Cardiac muscle cell (in vitro differentiated cells and primary cell): ENCODE data around the gene ANO9. TPM values are rescaled to one million over a fixed set of nuclear protein-coding genes. Genes with fewer than 3 reads are reported as not detected.

Source experiments
- DNase-seq, 2 donors: peaks; one replicate each; pipeline versions ENCODE4 v3.0.0 to v3.0.0-alpha.2; 2010 to 2017; ENCODE audit warnings: low read depth in 1 of 2, low spot score in 1 of 2
- H3K27ac ChIP-seq: fragments of 200-600 bp; sonication (generic); 2 replicates; pipeline ENCODE4 v1.5.1; 2016
- H3K27me3 ChIP-seq: fragments of 200-600 bp; sonication (generic); 2 replicates; pipeline ENCODE4 v1.6.0; 2016; ENCODE audit warnings: control low read depth
- H3K36me3 ChIP-seq: fragments of 200-600 bp; sonication (generic); 2 replicates; pipeline ENCODE4 v1.5.1; 2016; ENCODE audit warnings: control low read depth
- H3K4me1 ChIP-seq: fragments of 200-600 bp; sonication (generic); 2 replicates; pipeline ENCODE4 v1.8.1; 2017; ENCODE audit warnings: low read depth, mild to moderate bottlenecking, mixed run types
- H3K4me3 ChIP-seq: fragments of 200-600 bp; sonication (generic); 2 replicates; pipeline ENCODE4 v1.5.1; 2016; ENCODE audit warnings: mild to moderate bottlenecking
- H3K9me3 ChIP-seq: fragments of 200-600 bp; sonication (generic); 2 replicates; pipeline ENCODE4 v1.5.1; 2017; ENCODE audit warnings: low read depth, mild to moderate bottlenecking, control low read depth
- polyA plus RNA-seq: library from polyadenylated mRNA; unstranded; fragments of >200 nt; fragmentation: Nextera tagmentation; extraction: Ambion mirVana; gene quantifications from 2 replicates; pipeline ENCODE4 v1.2.1, GENCODE V29; 2016
- total RNA-seq: library from RNA; depleted of rRNA; stranded (reverse); fragments of >200 nt; gene quantifications from 2 replicates; pipeline ENCODE4 v1.2.3, GENCODE V29; 2016
- TF ChIP-seq, protein P1 (sequence below): IDR thresholded peaks from 2 replicates; pipeline ENCODE4 v1.5.1; 2012; ENCODE audit warnings: low read depth, mild to moderate bottlenecking, low read length

The ANO9 gene
- total and polyA plus RNA-seq, 2 experiments from 2014 or later = 0.23 to 0.51 TPM

DNA sequence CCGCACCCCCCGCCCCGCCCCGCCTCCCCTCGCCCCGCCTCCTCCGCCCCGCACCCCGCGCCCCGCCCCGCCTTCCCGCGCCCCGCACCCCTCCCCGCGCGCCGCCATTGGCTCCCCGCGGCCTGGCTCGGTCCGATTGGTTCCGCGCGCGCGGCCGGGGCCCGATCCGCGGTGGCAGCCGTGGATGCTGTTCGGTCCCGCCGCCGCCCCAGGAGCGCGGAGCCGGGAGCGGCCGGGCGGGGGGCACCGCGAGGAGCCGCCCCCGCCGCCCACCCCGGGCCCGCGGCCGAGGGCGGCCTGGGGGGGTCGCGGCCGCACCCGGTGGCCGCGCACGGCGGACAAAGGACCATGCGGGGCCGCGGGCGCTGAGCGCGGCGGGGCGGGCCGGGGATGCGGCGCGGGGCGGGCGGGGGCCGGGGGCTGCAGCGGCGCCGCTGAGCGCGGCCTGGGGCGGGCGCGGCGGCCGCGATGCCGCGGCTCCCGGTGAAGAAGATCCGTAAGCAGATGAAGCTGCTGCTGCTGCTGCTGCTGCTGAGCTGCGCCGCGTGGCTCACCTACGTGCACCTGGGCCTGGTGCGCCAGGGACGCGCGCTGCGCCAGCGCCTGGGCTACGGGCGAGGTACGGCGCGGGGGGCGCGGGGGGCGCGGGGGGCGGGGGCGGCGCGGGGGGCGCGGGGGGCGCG, 72.3 kb downstream of the ANO9 start, which contains the start of gene B4GALNT4:
TSS of gene B4GALNT4 (plus strand) at position 164 of the 683 bp plus-strand sequence. CDS start at position 469, 305 bp downstream.
- TF ChIP-seq, protein P1, sequence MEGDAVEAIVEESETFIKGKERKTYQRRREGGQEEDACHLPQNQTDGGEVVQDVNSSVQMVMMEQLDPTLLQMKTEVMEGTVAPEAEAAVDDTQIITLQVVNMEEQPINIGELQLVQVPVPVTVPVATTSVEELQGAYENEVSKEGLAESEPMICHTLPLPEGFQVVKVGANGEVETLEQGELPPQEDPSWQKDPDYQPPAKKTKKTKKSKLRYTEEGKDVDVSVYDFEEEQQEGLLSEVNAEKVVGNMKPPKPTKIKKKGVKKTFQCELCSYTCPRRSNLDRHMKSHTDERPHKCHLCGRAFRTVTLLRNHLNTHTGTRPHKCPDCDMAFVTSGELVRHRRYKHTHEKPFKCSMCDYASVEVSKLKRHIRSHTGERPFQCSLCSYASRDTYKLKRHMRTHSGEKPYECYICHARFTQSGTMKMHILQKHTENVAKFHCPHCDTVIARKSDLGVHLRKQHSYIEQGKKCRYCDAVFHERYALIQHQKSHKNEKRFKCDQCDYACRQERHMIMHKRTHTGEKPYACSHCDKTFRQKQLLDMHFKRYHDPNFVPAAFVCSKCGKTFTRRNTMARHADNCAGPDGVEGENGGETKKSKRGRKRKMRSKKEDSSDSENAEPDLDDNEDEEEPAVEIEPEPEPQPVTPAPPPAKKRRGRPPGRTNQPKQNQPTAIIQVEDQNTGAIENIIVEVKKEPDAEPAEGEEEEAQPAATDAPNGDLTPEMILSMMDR = no peak
- Histone ChIP-seq H3K27ac (no peak within 1 kb of the TSS), H3K27me3 (no peaks in the 10 kb centered on the region), H3K4me3 (peak within 1 kb of the TSS; percentile 52), H3K36me3 (peaks cover 3% of the 10 kb centered on the region), H3K9me3 (no peaks in the 10 kb centered on the region), H3K4me1 (no peaks in the 10 kb centered on the region)
- DNase-seq = peak; percentile 41 to 80

DNA sequence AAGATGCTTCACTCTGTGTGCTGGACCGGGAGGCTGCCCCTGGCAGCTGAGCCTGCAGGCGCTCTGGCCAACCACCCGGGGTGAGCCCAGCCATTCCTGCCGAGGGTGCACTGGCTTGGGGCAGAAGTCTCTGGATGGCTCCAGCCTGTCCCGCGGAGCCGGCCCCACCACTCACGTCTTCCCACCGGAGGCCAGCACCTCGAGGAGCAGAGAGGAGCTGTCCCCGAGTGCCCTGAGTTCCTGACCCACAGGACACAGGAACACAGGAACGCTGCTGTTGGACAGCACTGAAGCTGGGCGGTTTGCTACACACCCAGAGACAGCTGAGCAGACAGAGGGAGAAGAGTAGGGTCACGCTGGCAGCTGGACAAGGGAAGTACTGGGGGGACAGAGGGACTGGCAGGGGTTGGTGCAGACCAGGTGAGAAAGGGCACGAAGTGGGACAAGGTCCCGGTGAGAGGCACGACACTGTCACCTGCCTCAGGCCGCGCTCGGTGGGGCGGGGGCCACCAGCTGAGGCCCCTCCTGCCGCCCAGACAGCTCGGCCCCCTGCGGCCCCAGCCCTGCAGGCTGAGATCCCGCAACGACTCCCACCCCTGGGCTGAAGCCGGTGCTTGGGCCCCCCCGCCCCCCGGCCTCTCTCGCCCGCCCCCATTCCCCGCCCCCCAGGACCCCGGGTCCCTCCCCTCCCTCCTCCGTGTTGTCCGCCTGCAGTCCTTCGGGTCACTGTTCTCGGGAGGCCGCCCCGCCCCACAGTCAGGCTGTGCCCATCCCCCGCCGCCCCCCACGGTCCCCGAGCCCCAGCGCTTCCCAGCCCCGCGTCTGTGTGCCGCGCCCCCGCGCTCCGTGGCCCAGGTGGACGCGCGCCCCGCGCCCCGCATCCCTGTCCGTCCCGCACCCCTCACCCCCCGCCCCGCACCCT, 73.1 kb downstream of the ANO9 start:
- Histone ChIP-seq H3K27ac (no peak overlapping the region), H3K4me3 (peak overlapping the region; percentile 52), H3K4me1 (no peaks in the 10 kb centered on the region), H3K27me3 (no peaks in the 10 kb centered on the region), H3K36me3 (peaks cover 3% of the 10 kb centered on the region), H3K9me3 (no peaks in the 10 kb centered on the region)
- TF ChIP-seq, protein P1 = no peak
- DNase-seq = peak; percentile 21 to 70

DNA sequence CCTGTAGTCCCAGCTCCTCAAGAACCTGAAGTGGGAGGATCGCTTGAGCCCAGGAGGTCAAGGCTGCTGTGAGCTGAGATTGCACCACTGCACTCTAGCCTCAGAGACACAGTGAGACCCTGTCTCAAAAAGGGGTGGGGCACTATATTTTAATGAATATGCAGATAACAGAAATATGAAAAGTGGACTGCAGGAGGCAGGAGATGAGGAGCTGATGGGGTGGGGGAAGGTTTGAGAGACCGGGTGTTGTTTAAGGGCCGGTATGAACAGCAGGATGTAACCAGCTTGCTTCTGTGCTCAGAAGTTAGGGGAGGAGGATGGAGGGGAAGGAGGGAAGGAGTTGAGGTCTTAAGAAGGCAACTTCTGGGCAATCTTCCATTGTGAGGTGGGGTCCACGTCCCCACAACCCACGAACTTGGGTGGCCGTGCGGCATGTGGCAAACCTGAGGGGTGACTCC, 73.8 kb downstream of the ANO9 start:
- no peak overlapping the region for H3K27ac ChIP-seq
- H3K4me1 ChIP-seq = no peaks in the 10 kb centered on the region
- no peak overlapping the region for H3K4me3 ChIP-seq
- DNase-seq = no peak
- no peaks in the 10 kb centered on the region for H3K9me3 ChIP-seq
- no peaks in the 10 kb centered on the region for H3K27me3 ChIP-seq
- TF ChIP-seq, protein P1 = no peak
- no peaks in the 10 kb centered on the region for H3K36me3 ChIP-seq

Other genes starting within 250 kb of the ANO9 start
- not detected in 2 replicates for gene SCGB1C1, start 248.9 kb downstream of the ANO9 start, total RNA-seq
- not detected in 2 replicates for gene SCGB1C1, start 248.9 kb downstream of the ANO9 start, polyA plus RNA-seq
- 26.8 and 30.6 TPM in 2 replicates for gene BET1L, start 234.6 kb downstream of the ANO9 start, total RNA-seq
- 44.9 and 62.0 TPM in 2 replicates for gene BET1L, start 234.6 kb downstream of the ANO9 start, polyA plus RNA-seq
- 84.3 and 102 TPM in 2 replicates for gene RIC8A, start 234.3 kb downstream of the ANO9 start, total RNA-seq
- gene RIC8A, start 234.3 kb downstream of the ANO9 start, polyA plus RNA-seq = 75.6 and 81.5 TPM in 2 replicates
- 44.9 and 53.6 TPM in 2 replicates for gene SIRT3, start 205.7 kb downstream of the ANO9 start, total RNA-seq
- 46.1 and 47.7 TPM in 2 replicates for gene SIRT3, start 205.7 kb downstream of the ANO9 start, polyA plus RNA-seq
- gene PSMD13, start 205.0 kb downstream of the ANO9 start, total RNA-seq = 96.3 and 98.4 TPM in 2 replicates
- gene PSMD13, start 205.0 kb downstream of the ANO9 start, polyA plus RNA-seq = 167 and 175 TPM in 2 replicates
- not detected in 2 replicates for gene NLRP6, start 163.6 kb downstream of the ANO9 start, total RNA-seq
- not detected in 2 replicates for gene NLRP6, start 163.6 kb downstream of the ANO9 start, polyA plus RNA-seq
- 29.9 and 88.7 TPM in 2 replicates for gene PGGHG, start 152.9 kb downstream of the ANO9 start, total RNA-seq
- gene PGGHG, start 152.9 kb downstream of the ANO9 start, polyA plus RNA-seq = 33.1 and 42.4 TPM in 2 replicates
- gene IFITM5, start 142.5 kb downstream of the ANO9 start, total RNA-seq = not detected in 2 replicates
- 0.41 TPM in 1 of 2 replicates, not detected in the other for gene IFITM5, start 142.5 kb downstream of the ANO9 start, polyA plus RNA-seq
- gene IFITM2, start 134.2 kb downstream of the ANO9 start, total RNA-seq = 71.6 and 84.8 TPM in 2 replicates
- gene IFITM2, start 134.2 kb downstream of the ANO9 start, polyA plus RNA-seq = 267 and 368 TPM in 2 replicates
- 47.2 and 68.9 TPM in 2 replicates for gene IFITM1, start 128.0 kb downstream of the ANO9 start, total RNA-seq
- gene IFITM1, start 128.0 kb downstream of the ANO9 start, polyA plus RNA-seq = 74.3 and 154 TPM in 2 replicates
- gene IFITM3, start 121.2 kb downstream of the ANO9 start, total RNA-seq = 108 and 137 TPM in 2 replicates
- 498 and 585 TPM in 2 replicates for gene IFITM3, start 121.2 kb downstream of the ANO9 start, polyA plus RNA-seq
- 77.4 and 94.4 TPM in 2 replicates for gene B4GALNT4, start 72.5 kb downstream of the ANO9 start, total RNA-seq
- 35.8 and 44.1 TPM in 2 replicates for gene B4GALNT4, start 72.5 kb downstream of the ANO9 start, polyA plus RNA-seq
- 0.09 and 0.70 TPM in 2 replicates for gene PKP3, start 47.8 kb downstream of the ANO9 start, total RNA-seq
- gene PKP3, start 47.8 kb downstream of the ANO9 start, polyA plus RNA-seq = 0.57 TPM in 1 of 2 replicates, not detected in the other
- gene SIGIRR, start 27.0 kb downstream of the ANO9 start, total RNA-seq = 45.6 and 69.5 TPM in 2 replicates
- 35.7 and 46.8 TPM in 2 replicates for gene SIGIRR, start 27.0 kb downstream of the ANO9 start, polyA plus RNA-seq
- gene PTDSS2, start 8.3 kb upstream of the ANO9 start, total RNA-seq = 178 and 202 TPM in 2 replicates
- 69.6 and 83.1 TPM in 2 replicates for gene PTDSS2, start 8.3 kb upstream of the ANO9 start, polyA plus RNA-seq
- 149 and 186 TPM in 2 replicates for gene RNH1, start 65.2 kb upstream of the ANO9 start, total RNA-seq
- gene RNH1, start 65.2 kb upstream of the ANO9 start, polyA plus RNA-seq = 157 and 176 TPM in 2 replicates
- 49.6 and 63.1 TPM in 2 replicates for gene HRAS, start 93.6 kb upstream of the ANO9 start, total RNA-seq
- gene HRAS, start 93.6 kb upstream of the ANO9 start, polyA plus RNA-seq = 60.0 and 97.8 TPM in 2 replicates
- 2.6 and 4.5 TPM in 2 replicates for gene LRRC56, start 95.5 kb upstream of the ANO9 start, total RNA-seq
- gene LRRC56, start 95.5 kb upstream of the ANO9 start, polyA plus RNA-seq = 2.5 and 3.4 TPM in 2 replicates
- 12.3 and 21.1 TPM in 2 replicates for gene LMNTD2, start 118.7 kb upstream of the ANO9 start, total RNA-seq
- gene LMNTD2, start 118.7 kb upstream of the ANO9 start, polyA plus RNA-seq = 18.4 and 18.8 TPM in 2 replicates
- gene RASSF7, start 119.0 kb upstream of the ANO9 start, total RNA-seq = 47.8 and 49.5 TPM in 2 replicates
- gene RASSF7, start 119.0 kb upstream of the ANO9 start, polyA plus RNA-seq = 49.6 and 66.7 TPM in 2 replicates
- gene PHRF1, start 134.5 kb upstream of the ANO9 start, total RNA-seq = 36.4 and 48.0 TPM in 2 replicates
- 17.8 and 22.8 TPM in 2 replicates for gene PHRF1, start 134.5 kb upstream of the ANO9 start, polyA plus RNA-seq
- 17.7 and 24.7 TPM in 2 replicates for gene IRF7, start 173.9 kb upstream of the ANO9 start, total RNA-seq
- 13.0 and 17.0 TPM in 2 replicates for gene IRF7, start 173.9 kb upstream of the ANO9 start, polyA plus RNA-seq
- 0.18 TPM in 1 of 2 replicates, not detected in the other for gene CDHR5, start 182.9 kb upstream of the ANO9 start, total RNA-seq
- 0.27 and 0.60 TPM in 2 replicates for gene CDHR5, start 182.9 kb upstream of the ANO9 start, polyA plus RNA-seq
- 4.3 and 4.4 TPM in 2 replicates for gene SCT, start 185.2 kb upstream of the ANO9 start, total RNA-seq
- 8.9 and 18.8 TPM in 2 replicates for gene SCT, start 185.2 kb upstream of the ANO9 start, polyA plus RNA-seq
- 0.60 and 1.2 TPM in 2 replicates for gene DRD4, start 195.3 kb upstream of the ANO9 start, total RNA-seq
- 0.75 and 2.2 TPM in 2 replicates for gene DRD4, start 195.3 kb upstream of the ANO9 start, polyA plus RNA-seq